Uterus (tissue), 2 donors: ENCODE data around the gene GHRL.

Source experiments
- POLR2A ChIP-seq, 2 donors: fragments of 450-650 bp; IDR thresholded peaks; one replicate each; pipeline ENCODE4 v1.6.1; 2016; ENCODE audit warnings: antibody characterized with exemption in 2 of 2, mild to moderate bottlenecking in 1 of 2, moderate library complexity in 1 of 2
- TF ChIP-seq, protein P1 (sequence below), 4 experiments: fragments of 200-600 bp in 2 of 4; fragments of 450-650 bp in 2 of 4; sonication (generic) in 2 of 4; IDR thresholded peaks; one replicate each; pipeline ENCODE4 v1.5.1; 2016 to 2019; ENCODE audit warnings: antibody characterized with exemption in 4 of 4, mild to moderate bottlenecking in 2 of 4, moderate library complexity in 1 of 4

DNA sequence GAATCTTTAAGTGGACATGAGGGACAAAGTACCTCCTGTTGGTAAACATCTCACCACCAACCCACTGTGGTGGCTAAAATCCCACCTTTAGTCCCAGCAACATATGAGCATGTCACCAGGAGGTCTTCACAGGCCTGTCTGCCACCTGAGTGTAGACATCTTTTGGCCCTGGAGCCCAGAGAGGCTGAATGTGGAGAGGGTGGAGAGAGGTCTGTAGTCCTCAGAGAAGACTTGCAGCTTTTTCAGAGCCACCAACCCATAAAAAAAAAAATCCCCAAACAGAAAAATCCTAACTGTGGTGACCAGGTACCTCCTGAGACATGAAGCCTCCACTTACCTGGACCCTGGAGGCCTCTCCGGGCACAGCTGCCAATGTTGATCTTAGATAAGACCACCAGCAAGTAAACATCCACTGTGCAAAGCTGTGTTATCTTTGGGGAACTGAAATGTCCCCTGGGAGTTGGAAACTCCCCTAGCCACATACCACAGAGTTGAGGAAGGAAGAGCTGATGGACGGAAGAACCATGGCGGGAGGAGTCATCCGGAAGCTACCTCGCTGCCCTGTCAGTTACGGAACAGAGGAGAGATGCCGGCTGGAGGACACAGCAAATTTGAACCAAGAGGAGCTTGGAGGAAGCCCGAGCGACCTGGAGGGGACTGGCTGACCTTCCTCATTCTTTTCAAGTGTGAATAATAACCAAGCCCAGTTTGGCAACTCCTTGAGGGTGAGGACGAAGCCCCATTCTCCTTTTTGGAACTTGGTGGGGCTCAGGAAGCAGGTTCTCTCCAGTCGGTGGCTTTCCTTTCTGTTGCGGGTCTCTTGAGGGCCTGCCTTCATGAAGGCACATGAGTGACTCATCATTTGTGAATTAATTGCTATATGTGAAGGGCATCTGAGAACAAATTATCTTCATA, at the start of gene GHRL:
- TF ChIP-seq, protein P1, sequence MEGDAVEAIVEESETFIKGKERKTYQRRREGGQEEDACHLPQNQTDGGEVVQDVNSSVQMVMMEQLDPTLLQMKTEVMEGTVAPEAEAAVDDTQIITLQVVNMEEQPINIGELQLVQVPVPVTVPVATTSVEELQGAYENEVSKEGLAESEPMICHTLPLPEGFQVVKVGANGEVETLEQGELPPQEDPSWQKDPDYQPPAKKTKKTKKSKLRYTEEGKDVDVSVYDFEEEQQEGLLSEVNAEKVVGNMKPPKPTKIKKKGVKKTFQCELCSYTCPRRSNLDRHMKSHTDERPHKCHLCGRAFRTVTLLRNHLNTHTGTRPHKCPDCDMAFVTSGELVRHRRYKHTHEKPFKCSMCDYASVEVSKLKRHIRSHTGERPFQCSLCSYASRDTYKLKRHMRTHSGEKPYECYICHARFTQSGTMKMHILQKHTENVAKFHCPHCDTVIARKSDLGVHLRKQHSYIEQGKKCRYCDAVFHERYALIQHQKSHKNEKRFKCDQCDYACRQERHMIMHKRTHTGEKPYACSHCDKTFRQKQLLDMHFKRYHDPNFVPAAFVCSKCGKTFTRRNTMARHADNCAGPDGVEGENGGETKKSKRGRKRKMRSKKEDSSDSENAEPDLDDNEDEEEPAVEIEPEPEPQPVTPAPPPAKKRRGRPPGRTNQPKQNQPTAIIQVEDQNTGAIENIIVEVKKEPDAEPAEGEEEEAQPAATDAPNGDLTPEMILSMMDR (IDR thresholded peaks at IDR 0.05), result no peak
- TF ChIP-seq POLR2A (IDR thresholded peaks at IDR 0.05), result no peak
